SK-N-MC (cell line): ENCODE data around the gene LMX1A.

Experiments used
- DNase-seq: peaks from one replicate; pipeline ENCODE4 v3.0.0-alpha.2; 2011; ENCODE audit warnings: low read depth, low spot score
- H3K27ac ChIP-seq: fragments of 200-600 bp; sonication (generic); 2 replicates; pipeline ENCODE4 v1.5.1; 2016; ENCODE audit warnings: mixed run types
- H3K36me3 ChIP-seq: fragments of 200-600 bp; sonication (generic); 2 replicates; pipeline ENCODE4 v1.6.1; 2017; ENCODE audit warnings: antibody characterized with exemption, low read length, mixed read lengths; ENCODE audit not compliant: insufficient read depth
- H3K4me3 ChIP-seq: fragments of 200-600 bp; sonication (generic); 2 replicates; pipeline ENCODE4 v1.5.1; 2016
- H3K9ac ChIP-seq: fragments of 200-600 bp; sonication (generic); 2 replicates; pipeline ENCODE4 v1.8.0; 2017; ENCODE audit warnings: mixed run types, mixed read lengths; ENCODE audit not compliant: insufficient read length
- H3K9me3 ChIP-seq: fragments of 200-600 bp; sonication (generic); 2 replicates; pipeline ENCODE4 v1.6.1; 2017; ENCODE audit warnings: low read depth, mild to moderate bottlenecking, antibody characterized with exemption, low read length, moderate library complexity, mixed read lengths
- EZH2 ChIP-seq: fragments of 200-600 bp; sonication (generic); IDR thresholded peaks from one replicate; pipeline ENCODE4 v1.6.1; 2017; ENCODE audit warnings: antibody characterized with exemption
- FOXP2 ChIP-seq: optimal IDR thresholded peaks from 2 replicates; pipeline ENCODE3; 2011; ENCODE audit warnings: mild to moderate bottlenecking, moderate library complexity; ENCODE audit not compliant: insufficient read depth; ENCODE audit errors: extremely low read length, control extremely low read depth
- POLR2AphosphoS5 ChIP-seq: IDR thresholded peaks from 2 replicates; pipeline ENCODE4 v1.6.1; 2012; ENCODE audit warnings: mild to moderate bottlenecking, low read depth, low read length, borderline replicate concordance

The LMX1A gene

DNA sequence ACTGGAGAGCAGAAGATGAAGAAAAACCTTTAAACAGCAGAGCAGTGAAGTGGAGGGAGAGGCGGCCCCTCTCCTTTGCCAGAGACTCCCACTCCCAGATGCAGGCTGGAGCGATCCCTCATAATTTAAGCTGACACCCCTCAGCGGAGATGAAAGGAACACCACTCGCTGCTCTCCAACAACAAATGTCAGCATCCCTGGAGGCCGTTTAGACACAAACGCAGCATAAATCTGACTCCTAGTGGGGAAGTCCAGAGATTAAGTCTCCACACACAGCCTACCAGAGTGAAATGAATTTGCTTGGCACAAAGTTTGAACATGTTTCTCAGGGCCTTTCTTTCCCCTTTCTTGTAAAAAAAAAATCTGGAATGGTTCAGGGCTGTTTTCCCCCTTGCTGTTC lies 137.8 kb downstream of the LMX1A start:
- TF ChIP-seq EZH2 (no peak), FOXP2 (no peak), POLR2AphosphoS5 (no peak)
- no peak overlapping the region for H3K4me3 ChIP-seq
- no peaks in the 10 kb centered on the region for H3K36me3 ChIP-seq
- no peak overlapping the region for H3K9ac ChIP-seq
- H3K27ac ChIP-seq = no peak overlapping the region
- no peaks in the 10 kb centered on the region for H3K9me3 ChIP-seq
- DNase-seq = no peak

DNA sequence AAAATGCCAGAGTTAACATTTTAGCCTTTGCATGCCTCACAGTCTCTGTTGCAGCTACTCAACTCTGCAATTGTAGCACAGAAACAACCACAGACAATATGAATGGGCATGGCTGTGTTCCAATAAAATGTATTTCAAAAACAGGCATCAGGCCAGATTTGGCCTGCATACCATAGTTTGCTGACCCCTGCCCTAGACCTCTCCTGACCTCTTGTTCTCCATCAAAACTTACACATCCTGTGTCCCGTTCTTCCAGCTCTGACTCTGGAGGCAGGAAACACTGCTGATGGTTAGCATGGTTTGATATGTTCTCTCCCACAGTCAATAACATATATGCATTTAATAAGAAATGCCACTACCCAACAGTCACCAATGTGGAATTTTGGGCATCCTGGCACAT lies 138.6 kb downstream of the LMX1A start:
- no peak overlapping the region for H3K4me3 ChIP-seq
- no peak for DNase-seq

DNA sequence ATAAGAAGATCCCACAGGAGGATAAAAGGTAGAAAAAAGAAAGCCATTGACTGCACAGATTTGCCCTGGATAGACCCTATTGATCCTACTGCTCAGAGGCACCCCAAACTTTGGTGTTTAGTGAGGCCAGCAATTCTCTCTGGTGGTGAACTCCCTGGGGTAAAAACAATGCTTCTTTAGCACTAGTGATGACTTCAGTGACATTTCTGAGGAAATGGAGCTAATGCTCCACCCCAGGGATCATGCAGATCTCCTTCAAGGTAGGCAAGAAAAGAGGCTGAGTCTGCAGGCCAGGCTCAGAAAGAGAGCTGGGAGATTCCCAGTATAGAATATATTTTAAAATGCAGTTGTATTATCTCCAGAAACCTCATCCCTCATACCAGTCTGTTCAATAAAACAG lies 140.3 kb downstream of the LMX1A start:
- H3K4me3 ChIP-seq = no peak overlapping the region

More for the DNA sequence above, 138.6 kb downstream of the LMX1A start:
- H3K9me3 ChIP-seq = no peaks in the 10 kb centered on the region
- no peaks in the 10 kb centered on the region for H3K36me3 ChIP-seq
- TF ChIP-seq EZH2 = no peak
- no peak for TF ChIP-seq POLR2AphosphoS5
- TF ChIP-seq FOXP2 = no peak
- H3K9ac ChIP-seq = no peak overlapping the region
- no peak overlapping the region for H3K27ac ChIP-seq

DNA sequence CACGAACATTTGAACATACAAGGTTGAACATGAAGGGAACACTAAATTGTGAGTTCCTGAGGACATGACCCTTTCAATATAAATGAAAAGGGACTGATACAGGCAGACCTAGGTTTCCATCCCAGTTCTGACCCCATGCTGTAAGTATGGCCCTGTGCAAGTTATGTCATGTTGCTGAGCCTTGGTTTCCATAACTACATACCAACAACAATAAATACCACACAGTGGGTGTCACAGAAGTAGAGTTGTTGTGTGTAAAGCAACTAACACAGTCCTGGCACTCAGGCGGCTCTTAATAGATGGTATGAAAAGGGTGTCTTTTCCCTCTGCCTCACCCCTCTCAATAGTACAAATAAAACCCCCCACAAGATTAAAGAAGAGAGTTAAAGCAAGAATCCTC lies 140.8 kb downstream of the LMX1A start:
- no peak for DNase-seq
- H3K27ac ChIP-seq = no peak overlapping the region
- no peak for TF ChIP-seq FOXP2
- no peak for TF ChIP-seq EZH2
- TF ChIP-seq POLR2AphosphoS5 = no peak
- H3K9me3 ChIP-seq = no peaks in the 10 kb centered on the region
- no peaks in the 10 kb centered on the region for H3K36me3 ChIP-seq
- H3K9ac ChIP-seq = no peak overlapping the region
- H3K4me3 ChIP-seq = no peak overlapping the region

More for the DNA sequence above, 140.3 kb downstream of the LMX1A start:
- no peaks in the 10 kb centered on the region for H3K9me3 ChIP-seq
- no peaks in the 10 kb centered on the region for H3K36me3 ChIP-seq
- no peak overlapping the region for H3K27ac ChIP-seq
- TF ChIP-seq POLR2AphosphoS5 (no peak), EZH2 (no peak), FOXP2 (no peak)
- H3K9ac ChIP-seq = no peak overlapping the region
- no peak for DNase-seq

DNA sequence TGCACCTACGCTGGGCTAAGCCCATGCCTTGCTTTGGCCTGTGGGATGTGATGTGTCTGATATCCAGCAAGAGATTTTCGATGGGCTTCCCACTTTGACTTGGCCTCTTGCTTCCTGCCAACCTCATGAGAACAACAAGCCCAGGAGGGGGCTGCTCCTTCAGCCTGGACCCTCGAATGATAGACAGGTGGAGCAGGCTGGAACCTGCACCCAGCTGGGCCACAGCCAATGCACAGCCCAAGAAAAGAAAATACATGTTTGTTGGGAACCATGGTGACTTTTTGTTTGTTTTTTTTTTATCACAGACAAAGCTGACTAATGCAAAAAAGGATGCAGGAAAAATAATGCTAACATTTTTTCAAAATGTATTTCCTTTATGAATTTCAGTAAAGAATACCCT lies 144.3 kb downstream of the LMX1A start:
- Histone ChIP-seq H3K9ac (no peak overlapping the region), H3K4me3 (no peak overlapping the region), H3K27ac (no peak overlapping the region), H3K36me3 (no peaks in the 10 kb centered on the region), H3K9me3 (no peaks in the 10 kb centered on the region)
- TF ChIP-seq EZH2 (no peak), FOXP2 (no peak), POLR2AphosphoS5 (no peak)
- no peak for DNase-seq

DNA sequence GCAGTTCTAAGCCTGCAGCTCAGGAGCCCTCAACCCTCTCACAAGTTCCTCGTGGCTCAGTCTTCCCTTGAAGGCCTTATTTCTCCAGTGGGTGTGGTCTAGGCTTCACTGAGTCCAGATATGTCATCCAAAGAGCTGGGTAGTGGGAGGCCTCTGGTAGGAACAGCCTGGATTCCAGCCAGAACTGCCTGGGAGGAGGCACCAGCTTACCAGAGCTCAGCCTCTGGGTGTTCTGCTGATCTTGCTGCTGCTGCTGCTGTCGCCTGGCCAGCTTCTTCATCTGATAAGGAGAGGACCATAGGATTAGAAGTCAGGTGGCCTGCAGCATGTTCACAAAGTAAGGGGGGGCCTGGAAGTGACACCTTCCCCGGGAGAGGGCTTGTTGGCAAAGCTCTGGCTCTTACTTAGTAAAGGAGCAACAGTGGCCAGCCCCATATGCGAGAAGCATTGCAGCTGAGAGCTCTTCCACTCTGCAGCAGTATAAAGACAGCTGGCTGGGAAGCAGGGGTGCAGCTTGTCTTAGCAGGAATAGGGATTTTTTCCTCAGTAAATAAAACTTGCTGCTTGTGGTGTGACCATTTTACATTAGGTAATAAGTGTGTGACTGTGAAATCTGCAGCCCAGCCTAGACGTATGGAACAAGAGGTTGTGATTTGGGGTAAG lies 148.5 kb downstream of the LMX1A start:
- Histone ChIP-seq H3K36me3 (no peaks in the 10 kb centered on the region), H3K27ac (peak overlapping the region; percentile 26; the same call in 1 of the 2 replicates), H3K4me3 (peak overlapping the region; percentile 53; the same call in 1 of the 2 replicates), H3K9me3 (no peaks in the 10 kb centered on the region), H3K9ac (no peak overlapping the region)
- TF ChIP-seq POLR2AphosphoS5 = no peak
- TF ChIP-seq EZH2 = no peak
- TF ChIP-seq FOXP2 = no peak
- DNase-seq = no peak

DNA sequence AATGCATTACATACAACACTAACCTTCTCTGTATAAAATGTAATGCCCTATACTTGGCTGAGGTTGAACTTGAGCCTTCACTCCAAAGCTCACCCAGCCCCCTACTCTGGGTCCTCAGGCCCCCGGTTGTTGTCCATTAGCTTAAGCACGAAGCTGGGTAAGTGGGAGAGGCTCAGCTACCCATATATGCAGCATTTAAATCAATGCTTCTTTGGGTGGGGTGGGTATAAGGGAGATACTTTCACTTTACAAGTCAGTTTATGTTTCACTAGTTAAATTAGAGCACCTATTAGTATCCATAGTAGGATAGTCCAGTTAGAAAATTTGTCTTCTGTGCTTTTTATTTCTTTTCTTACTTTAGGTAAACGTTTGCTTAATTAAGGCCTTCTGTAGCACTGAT lies 151.4 kb downstream of the LMX1A start:
- no peak overlapping the region for H3K27ac ChIP-seq
- no peak overlapping the region for H3K9ac ChIP-seq
- no peak for TF ChIP-seq FOXP2
- no peak for TF ChIP-seq EZH2
- no peak for TF ChIP-seq POLR2AphosphoS5
- H3K9me3 ChIP-seq = no peaks in the 10 kb centered on the region
- no peak overlapping the region for H3K4me3 ChIP-seq
- H3K36me3 ChIP-seq = no peaks in the 10 kb centered on the region
- no peak for DNase-seq

DNA sequence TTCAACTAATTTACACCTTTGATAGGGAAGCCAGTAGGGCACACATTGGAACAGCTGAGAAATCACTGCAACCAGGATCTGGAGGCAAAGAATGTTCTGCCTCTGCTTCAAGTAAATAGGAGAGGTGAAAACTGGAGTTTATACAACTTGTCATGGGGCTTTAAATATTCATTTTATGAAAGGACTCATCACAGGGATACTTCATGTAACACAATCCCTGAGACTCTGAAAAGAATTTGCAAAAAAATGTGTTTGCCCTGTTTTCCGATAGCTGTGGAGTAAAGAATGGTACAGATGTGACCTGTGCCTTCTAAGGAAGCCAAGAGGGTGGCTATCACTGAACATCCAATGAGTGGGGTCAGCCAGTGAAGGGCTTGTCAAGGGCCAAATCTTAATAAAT lies 152.0 kb downstream of the LMX1A start:
- no peak for TF ChIP-seq EZH2
- TF ChIP-seq POLR2AphosphoS5 = no peak
- no peak for TF ChIP-seq FOXP2
- Histone ChIP-seq H3K9ac (no peak overlapping the region), H3K4me3 (no peak overlapping the region), H3K27ac (no peak overlapping the region), H3K36me3 (no peaks in the 10 kb centered on the region), H3K9me3 (no peaks in the 10 kb centered on the region)
- no peak for DNase-seq

DNA sequence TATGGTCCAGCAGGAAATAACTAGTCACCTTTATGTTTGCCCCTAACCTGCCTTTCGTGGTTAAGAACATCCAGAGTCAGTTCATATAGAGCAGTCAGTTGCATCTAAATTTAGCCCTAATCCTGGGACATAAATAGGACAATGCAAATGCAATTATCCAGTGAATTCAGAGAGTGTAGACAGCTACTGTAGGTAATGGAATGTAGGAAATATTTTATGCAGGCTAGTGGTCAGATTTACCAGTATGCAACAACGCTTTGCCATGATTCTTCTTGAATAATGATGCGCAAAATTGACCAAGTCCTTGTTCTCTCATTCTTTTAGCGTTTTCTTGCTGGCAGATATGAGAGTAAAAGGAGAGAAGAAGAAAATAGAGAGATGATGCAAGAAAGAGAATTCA lies 165.4 kb downstream of the LMX1A start:
- no peak overlapping the region for H3K4me3 ChIP-seq
- H3K9me3 ChIP-seq = no peaks in the 10 kb centered on the region
- DNase-seq = no peak
- TF ChIP-seq FOXP2 (no peak), POLR2AphosphoS5 (no peak), EZH2 (no peak)
- H3K9ac ChIP-seq = no peak overlapping the region
- no peak overlapping the region for H3K27ac ChIP-seq
- H3K36me3 ChIP-seq = no peaks in the 10 kb centered on the region

DNA sequence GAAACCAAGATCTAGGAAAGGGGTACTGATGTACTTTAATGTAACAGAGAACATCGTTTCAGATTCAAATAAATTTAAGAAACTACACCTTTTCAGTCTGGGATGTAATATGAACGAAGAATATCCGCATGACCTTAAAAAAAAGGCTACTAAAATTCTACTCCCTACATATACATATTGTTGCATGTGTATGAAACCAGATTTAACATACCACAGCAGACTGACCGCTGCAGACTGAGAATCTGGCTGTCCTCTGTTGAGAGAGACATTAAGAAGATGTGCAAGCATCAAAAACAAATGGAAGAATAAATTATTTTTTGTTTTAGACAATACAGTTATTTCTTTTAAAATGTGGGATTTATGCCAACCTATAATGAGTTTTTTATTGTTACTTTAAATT lies 166.6 kb downstream of the LMX1A start:
- Histone ChIP-seq H3K36me3 (no peaks in the 10 kb centered on the region), H3K27ac (no peak overlapping the region), H3K4me3 (no peak overlapping the region), H3K9me3 (no peaks in the 10 kb centered on the region), H3K9ac (no peak overlapping the region)
- DNase-seq = no peak
- TF ChIP-seq POLR2AphosphoS5 (no peak), EZH2 (no peak), FOXP2 (no peak)
